ENCODE measurements around the gene RASD1. TPM values are rescaled to one million over a fixed set of nuclear protein-coding genes. Genes with fewer than 3 reads are reported as not detected.

RASD1 gene
- total and polyA plus RNA-seq, 2 of the 4 experiments (the other 2 are of a cell fraction), result 0.54 to 1.8 TPM

- TF ChIP-seq ELK1 (IDR thresholded peaks at IDR 0.05; ENCODE audit: borderline replicate concordance, low read depth, low read length) (no peak), NFE2L2 (IDR thresholded peaks at IDR 0.05; ENCODE audit: low read depth, low read length) (no peak), RCOR1 (IDR thresholded peaks at IDR 0.05; ENCODE audit: insufficient replicate concordance, low read length) (no peak)
Observed at GRCh38 chr17:17545984-17546383, 49.8 kb upstream of the RASD1 start (continued).

DNA sequence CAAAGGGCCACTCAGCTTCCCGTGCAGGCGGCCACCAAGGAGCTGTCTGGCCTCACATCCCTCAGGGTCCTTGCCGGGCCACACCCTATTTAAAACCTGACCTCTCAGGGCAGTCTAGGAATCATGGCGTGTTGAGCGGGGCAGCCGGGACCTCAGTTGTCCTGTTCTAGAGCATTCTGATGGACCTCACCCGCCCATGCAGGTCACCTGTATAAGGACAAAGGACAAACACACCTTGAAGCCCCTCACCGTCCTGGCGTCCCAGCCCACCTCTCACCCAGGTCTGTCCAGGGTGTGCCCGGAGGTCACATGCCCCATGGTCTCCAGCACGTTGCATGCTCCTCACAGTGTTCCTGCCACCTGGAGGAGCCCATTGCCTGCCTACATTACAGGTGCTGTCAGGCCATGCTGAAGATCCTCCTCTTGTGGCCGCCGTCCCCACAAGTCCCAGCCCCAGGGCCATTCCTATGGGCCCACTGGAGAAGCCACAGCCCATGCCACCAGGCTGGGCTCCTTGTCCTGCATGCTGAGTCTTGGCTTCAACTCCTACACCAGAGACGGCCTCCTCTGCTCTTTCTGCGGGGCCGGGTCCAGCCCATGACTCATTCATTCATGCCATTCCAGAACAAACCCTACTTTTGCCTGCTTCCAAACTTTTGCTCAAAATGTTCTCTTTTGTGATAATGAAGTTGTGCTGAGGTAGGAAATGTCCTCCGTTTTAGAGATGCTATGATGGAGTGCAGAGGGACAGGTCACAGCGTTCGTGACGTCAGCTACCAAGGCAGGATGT lies 49.0 kb upstream of the RASD1 start:
- intact Hi-C loops (cut with micrococcal nuclease), result no loop called here
- DNase-seq (peak; percentile 57), ATAC-seq (ENCODE audit: low read depth) (peak; percentile 98)
- Histone ChIP-seq H3K14ac (replicated peaks; ENCODE audit: low read depth, low read length) (peak overlapping the region; percentile 63; the same call in 1 of the 2 replicates), H3K27ac (ENCODE audit: insufficient read depth, low read length) (no peak overlapping the region), H4K91ac (ENCODE audit: insufficient read depth, low read depth, low read length) (no peak overlapping the region), H2AK9ac (replicated peaks; ENCODE audit: low read depth, low read length, poor library complexity) (peak overlapping the region; percentile 55), H3K9me3 (ENCODE audit: control insufficient read depth, insufficient read depth, low read length) (no peaks in the 10 kb centered on the region), H3K79me1 (ENCODE audit: low read depth in 1 of 2, low read length in 2 of 2) (no peaks in the 10 kb centered on the region), H3K56ac (ENCODE audit: extremely low read depth, insufficient read depth, low read length) (no peak overlapping the region), H3K4me3 (ENCODE audit: insufficient read depth, low read depth, low read length) (no peak overlapping the region), H2AK5ac (ENCODE audit: low read depth, low read length) (peak overlapping the region; percentile 64; the same call in 1 of the 2 replicates), H3K18ac (ENCODE audit: low read depth, low read length) (no peak overlapping the region), H2AFZ (replicated peaks; ENCODE audit: low read length, poor library complexity) (no peak overlapping the region), H4K8ac (ENCODE audit: low read depth in 2 of 2, low read length in 2 of 2) (no peak overlapping the region), H2BK15ac (ENCODE audit: low read depth, low read length) (no peak overlapping the region), H2BK5ac (ENCODE audit: low read depth, low read length, poor library complexity, severe bottlenecking) (no peak overlapping the region), H3K36me3 (ENCODE audit: control insufficient read depth, insufficient read depth, low read length) (no peaks in the 10 kb centered on the region), H4K20me1 (ENCODE audit: insufficient read depth, low read length) (peaks cover 9% of the 10 kb centered on the region), H4K5ac (ENCODE audit: low read depth, low read length) (no peak overlapping the region), H3K9ac (ENCODE audit: low read depth, low read length) (no peak overlapping the region), H3K9me1 (ENCODE audit: insufficient read depth, low read length) (peaks cover 12% of the 10 kb centered on the region), H3K27me3 (ENCODE audit: control insufficient read depth, insufficient read depth, low read length) (no peaks in the 10 kb centered on the region), H2BK20ac (ENCODE audit: low read depth, low read length) (no peak overlapping the region), H3K4me1 (ENCODE audit: control insufficient read depth, insufficient read depth, low read length) (peaks cover 9% of the 10 kb centered on the region), H2BK120ac (ENCODE audit: low read depth, low read length) (no peak overlapping the region), H3K4ac (ENCODE audit: low read depth, low read length) (peak overlapping the region; percentile 39; the same call in 1 of the 2 replicates), H3K23ac (ENCODE audit: low read depth, low read length) (0 out of 2 replicates have a peak overlapping the region, but pooled peaks have one; percentile 71), H3K4me2 (ENCODE audit: low read depth, low read length) (peak overlapping the region; percentile 60; the same call in 1 of the 2 replicates)
- dilution Hi-C loops (cut with HindIII; ENCODE audit: low sequenced_read_pairs, unreplicated experiment), result no loop called here
- in situ Hi-C loops (cut with MboI; ENCODE audit: low sequenced_read_pairs), result no loop called here
- TF ChIP-seq ELK1 (IDR thresholded peaks at IDR 0.05; ENCODE audit: borderline replicate concordance, low read depth, low read length), result no peak
- TF ChIP-seq FOS (IDR thresholded peaks at IDR 0.05; ENCODE audit: low read depth, low read length), result peak; percentile 40; the same call in 1 of the 2 replicates
- BruUV-seq (replicated peaks), result no TSS peak
- CTCF ChIA-PET, result no interaction called here
- POLR2A ChIA-PET (ENCODE audit: unreplicated experiment), result no interaction called here
- WGBS, 2 experiments (ENCODE audit: extremely low coverage in 2 of 2, insufficient read length in 1 of 2), result 90% methylated on average over 14 of the region's 20 CpGs; no CpG with 5 or more reads in 1 of the 2 experiments
